Measurements from ENCODE around the gene MAP1B.
"Not testable (repeated sequence)": the region's sequence is repeated elsewhere in the genome, so short reads cannot be mapped to it uniquely, and the experiment has no call there.

The MAP1B gene

DNA sequence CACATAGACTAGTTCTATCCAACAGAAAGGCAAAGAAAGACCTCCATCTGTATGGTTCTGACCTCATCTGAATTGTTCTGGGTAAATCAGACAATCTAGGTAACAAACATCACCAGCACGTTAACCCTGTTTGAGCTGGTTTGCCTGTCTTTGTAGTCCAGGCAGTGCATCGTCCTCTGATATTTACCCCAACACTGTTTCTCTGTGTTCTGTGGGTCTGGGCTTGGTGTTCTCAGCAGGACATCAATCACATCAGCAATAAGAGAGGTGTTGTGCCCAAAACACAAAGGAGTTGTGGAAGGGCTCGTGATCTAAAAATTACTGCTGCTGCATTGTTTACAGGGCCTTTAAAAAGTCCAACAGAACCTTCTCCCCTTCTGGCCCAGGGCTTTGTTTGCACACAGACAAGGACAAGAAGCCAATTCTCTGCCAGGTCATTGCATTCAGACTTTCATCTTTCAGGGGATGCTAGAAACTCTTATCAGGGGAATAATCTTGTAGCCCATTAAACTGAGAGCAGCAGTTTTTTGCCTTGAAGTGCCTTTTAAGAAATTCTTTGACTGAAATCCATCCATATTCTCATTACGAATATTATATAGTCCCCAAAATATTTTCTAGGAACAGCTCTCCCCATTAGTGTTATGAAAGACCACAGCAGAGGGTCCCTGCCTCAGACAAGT, 30.5 kb upstream of the MAP1B start:
- no peaks in the 10 kb centered on the region for H3K9me3 Mint-ChIP-seq
- no peak for DNase-seq
- no peaks in the 10 kb centered on the region for H3K36me3 Mint-ChIP-seq (ENCODE audit: low read depth)
- TF ChIP-seq, protein P1, sequence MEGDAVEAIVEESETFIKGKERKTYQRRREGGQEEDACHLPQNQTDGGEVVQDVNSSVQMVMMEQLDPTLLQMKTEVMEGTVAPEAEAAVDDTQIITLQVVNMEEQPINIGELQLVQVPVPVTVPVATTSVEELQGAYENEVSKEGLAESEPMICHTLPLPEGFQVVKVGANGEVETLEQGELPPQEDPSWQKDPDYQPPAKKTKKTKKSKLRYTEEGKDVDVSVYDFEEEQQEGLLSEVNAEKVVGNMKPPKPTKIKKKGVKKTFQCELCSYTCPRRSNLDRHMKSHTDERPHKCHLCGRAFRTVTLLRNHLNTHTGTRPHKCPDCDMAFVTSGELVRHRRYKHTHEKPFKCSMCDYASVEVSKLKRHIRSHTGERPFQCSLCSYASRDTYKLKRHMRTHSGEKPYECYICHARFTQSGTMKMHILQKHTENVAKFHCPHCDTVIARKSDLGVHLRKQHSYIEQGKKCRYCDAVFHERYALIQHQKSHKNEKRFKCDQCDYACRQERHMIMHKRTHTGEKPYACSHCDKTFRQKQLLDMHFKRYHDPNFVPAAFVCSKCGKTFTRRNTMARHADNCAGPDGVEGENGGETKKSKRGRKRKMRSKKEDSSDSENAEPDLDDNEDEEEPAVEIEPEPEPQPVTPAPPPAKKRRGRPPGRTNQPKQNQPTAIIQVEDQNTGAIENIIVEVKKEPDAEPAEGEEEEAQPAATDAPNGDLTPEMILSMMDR (IDR thresholded peaks at IDR 0.05), result no peak
- H3K4me3 Mint-ChIP-seq, result no peak overlapping the region
- peaks cover 34% of the 10 kb centered on the region for H3K4me1 Mint-ChIP-seq
- peak overlapping the region; percentile 89 for H3K27ac Mint-ChIP-seq
- H3K27me3 Mint-ChIP-seq (ENCODE audit: low read depth, poor library complexity), result peaks cover 6% of the 10 kb centered on the region

DNA sequence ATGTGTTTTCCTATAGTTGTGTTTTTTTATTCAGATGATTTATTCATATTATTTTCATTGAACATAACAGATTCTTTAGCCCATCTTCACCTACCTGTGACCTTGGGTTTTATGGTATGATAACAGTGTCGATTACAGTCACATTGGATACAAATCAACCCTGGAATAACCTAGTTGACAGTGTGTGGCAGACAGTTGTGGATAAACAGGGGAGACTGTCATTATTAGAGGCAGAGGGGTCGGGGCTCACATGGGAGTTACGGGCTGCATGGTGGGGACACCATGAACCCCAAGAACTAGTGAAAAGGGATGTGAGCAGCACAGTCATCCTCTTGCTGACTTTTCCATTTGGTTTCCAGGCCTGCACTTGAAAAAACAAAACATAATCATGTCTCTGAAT, 29.9 kb upstream of the MAP1B start:
- TF ChIP-seq, protein P1 (IDR thresholded peaks at IDR 0.05), result no peak
- H3K27me3 Mint-ChIP-seq (ENCODE audit: low read depth, poor library complexity), result peaks cover 10% of the 10 kb centered on the region
- H3K27ac Mint-ChIP-seq, result no peak overlapping the region
- no peak overlapping the region for H3K4me3 Mint-ChIP-seq
- H3K4me1 Mint-ChIP-seq, result peaks cover 34% of the 10 kb centered on the region
- H3K9me3 Mint-ChIP-seq, result no peaks in the 10 kb centered on the region
- H3K36me3 Mint-ChIP-seq (ENCODE audit: low read depth), result no peaks in the 10 kb centered on the region
- no peak for DNase-seq

DNA sequence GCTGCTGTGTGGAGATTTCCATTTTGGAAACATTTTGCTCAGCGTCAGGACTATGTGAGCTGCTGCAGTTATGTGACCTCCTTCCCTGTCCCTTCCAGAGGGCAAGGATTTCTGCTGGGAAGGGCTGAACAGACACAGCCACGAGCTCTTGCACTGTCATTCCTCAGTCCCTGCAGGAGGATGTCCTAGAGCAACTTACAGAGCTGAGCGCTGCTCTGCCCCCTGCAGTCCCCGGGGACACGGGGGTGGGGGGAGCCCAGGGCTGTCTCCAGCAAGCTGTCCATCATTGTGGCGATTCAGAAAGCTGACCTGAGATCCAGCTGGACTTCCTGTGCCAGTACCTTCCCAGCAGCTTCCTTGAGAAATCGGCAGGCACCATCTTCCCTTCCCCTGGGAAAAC, 28.0 kb upstream of the MAP1B start:
- Mint-ChIP-seq H3K27ac (no peak overlapping the region), H3K4me3 (no peak overlapping the region), H3K36me3 (ENCODE audit: low read depth) (no peaks in the 10 kb centered on the region), H3K27me3 (ENCODE audit: low read depth, poor library complexity) (peaks cover 10% of the 10 kb centered on the region), H3K9me3 (no peaks in the 10 kb centered on the region), H3K4me1 (peaks cover 30% of the 10 kb centered on the region)
- DNase-seq, result peak; percentile 45
- TF ChIP-seq, protein P1 (IDR thresholded peaks at IDR 0.05), result no peak

DNA sequence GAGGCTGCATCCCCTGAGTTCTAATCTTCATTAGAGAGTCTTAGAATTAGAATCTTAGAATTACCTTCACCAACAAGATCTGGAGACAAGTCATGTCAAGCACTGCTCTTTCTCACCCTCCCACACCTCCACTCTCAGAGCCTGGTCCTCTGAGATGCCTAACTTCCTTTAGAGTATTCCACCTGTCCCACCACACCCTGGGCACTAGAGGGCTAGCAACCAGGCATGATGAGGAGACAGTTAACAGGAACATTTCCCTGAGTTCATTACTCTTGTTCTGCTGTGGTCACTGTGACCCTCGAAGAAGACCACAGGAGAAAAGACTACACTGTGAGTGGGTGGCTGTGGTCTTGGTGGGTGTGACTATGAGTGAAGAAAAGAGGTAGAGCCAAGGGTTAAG, 25.2 kb upstream of the MAP1B start:
- H3K27ac Mint-ChIP-seq, result no peak overlapping the region
- peaks cover 20% of the 10 kb centered on the region for H3K4me1 Mint-ChIP-seq
- H3K9me3 Mint-ChIP-seq, result no peaks in the 10 kb centered on the region
- H3K36me3 Mint-ChIP-seq (ENCODE audit: low read depth), result no peaks in the 10 kb centered on the region
- DNase-seq, result no peak
- TF ChIP-seq, protein P1 (IDR thresholded peaks at IDR 0.05), result no peak
- peaks cover 14% of the 10 kb centered on the region for H3K27me3 Mint-ChIP-seq (ENCODE audit: low read depth, poor library complexity)
- H3K4me3 Mint-ChIP-seq, result no peak overlapping the region

DNA sequence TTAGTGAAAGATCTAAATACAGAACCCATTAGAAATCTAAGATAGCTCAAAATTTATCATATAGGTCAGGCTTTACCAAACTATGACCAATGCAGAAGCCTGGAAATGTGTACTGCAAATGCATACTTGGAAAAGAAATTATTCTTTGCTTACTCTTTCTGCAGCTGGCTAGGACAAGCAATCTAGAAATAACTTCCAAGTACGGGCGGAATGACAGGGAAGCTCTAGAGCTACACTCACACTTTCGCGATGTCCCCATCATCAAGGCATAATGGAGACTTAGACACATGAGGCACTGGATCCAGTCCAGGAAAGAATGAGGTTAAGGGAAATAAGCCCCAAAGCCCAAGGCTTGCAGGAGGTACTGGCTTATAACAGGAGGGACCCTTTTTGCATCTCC, 22.4 kb upstream of the MAP1B start:
- Mint-ChIP-seq H3K9me3 (no peaks in the 10 kb centered on the region), H3K27ac (no peak overlapping the region), H3K4me1 (no peaks in the 10 kb centered on the region), H3K27me3 (ENCODE audit: low read depth, poor library complexity) (peaks cover 17% of the 10 kb centered on the region), H3K36me3 (ENCODE audit: low read depth) (no peaks in the 10 kb centered on the region), H3K4me3 (no peak overlapping the region)
- DNase-seq, result no peak
- TF ChIP-seq, protein P1 (IDR thresholded peaks at IDR 0.05), result no peak

DNA sequence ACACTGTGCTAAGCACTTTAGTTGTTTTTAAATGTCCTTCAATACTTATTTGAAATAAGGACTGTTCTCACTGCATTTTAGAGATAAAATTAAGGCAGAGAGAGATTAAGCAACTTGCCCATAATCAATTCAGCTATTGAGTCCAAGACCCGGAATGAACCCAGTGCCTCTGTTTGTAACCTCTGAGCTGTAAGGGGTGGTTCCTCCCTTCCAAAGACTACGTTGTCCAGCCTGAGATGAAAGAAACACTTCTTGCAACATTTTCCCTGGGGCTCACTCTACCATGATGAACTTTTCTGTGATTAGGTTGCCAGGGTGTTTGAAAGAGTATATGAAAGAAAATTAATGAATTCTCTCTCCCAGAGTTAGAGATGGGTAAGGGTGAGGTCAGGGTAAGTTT, 22.0 kb upstream of the MAP1B start:
- TF ChIP-seq, protein P1 (IDR thresholded peaks at IDR 0.05), result no peak
- no peaks in the 10 kb centered on the region for H3K36me3 Mint-ChIP-seq (ENCODE audit: low read depth)
- no peaks in the 10 kb centered on the region for H3K4me1 Mint-ChIP-seq
- H3K27me3 Mint-ChIP-seq (ENCODE audit: low read depth, poor library complexity), result peaks cover 17% of the 10 kb centered on the region
- H3K9me3 Mint-ChIP-seq, result no peaks in the 10 kb centered on the region
- H3K4me3 Mint-ChIP-seq, result no peak overlapping the region
- no peak overlapping the region for H3K27ac Mint-ChIP-seq
- no peak for DNase-seq

DNA sequence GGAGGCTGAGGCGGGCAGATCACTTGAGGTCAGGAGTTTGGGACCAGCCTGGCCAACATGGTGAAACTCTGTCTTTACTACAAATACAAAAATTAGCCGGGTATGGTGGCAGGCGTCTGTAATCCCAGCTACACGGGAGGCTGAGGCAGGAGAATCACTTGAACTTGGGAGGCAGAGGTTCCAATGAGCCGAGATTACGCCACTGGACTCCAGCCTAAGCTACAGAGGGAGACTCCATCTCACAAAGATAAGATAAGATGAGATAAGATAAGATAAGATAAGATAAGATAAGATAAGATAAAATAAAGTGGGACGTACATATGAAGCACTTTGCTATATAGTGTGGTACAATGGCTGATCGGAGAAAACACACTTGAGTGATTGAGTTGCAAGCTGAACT, 17.6 kb upstream of the MAP1B start:
- not testable (repeated sequence) for H3K36me3 Mint-ChIP-seq (ENCODE audit: low read depth); H3K4me1 Mint-ChIP-seq; DNase-seq; H3K4me3 Mint-ChIP-seq; H3K27ac Mint-ChIP-seq; H3K9me3 Mint-ChIP-seq
- H3K27me3 Mint-ChIP-seq (ENCODE audit: low read depth, poor library complexity), result peaks cover 11% of the 10 kb centered on the region
